ENCODE data around the gene BICDL2.
"Not testable (repeated sequence)": the region's sequence is repeated elsewhere in the genome, so short reads cannot be mapped to it uniquely, and the experiment has no call there.

BICDL2 gene
- 0 to 0.07 reads per million in 2 donors for total RNA-seq

- no peak for DNase-seq
Observed at GRCh38 chr16:3036726-3037315, at the start of gene BICDL2. Gene BICDL2 (minus strand): TSS chr16:3036944. CDS start chr16:3035496, 1,448 bp downstream.

DNA sequence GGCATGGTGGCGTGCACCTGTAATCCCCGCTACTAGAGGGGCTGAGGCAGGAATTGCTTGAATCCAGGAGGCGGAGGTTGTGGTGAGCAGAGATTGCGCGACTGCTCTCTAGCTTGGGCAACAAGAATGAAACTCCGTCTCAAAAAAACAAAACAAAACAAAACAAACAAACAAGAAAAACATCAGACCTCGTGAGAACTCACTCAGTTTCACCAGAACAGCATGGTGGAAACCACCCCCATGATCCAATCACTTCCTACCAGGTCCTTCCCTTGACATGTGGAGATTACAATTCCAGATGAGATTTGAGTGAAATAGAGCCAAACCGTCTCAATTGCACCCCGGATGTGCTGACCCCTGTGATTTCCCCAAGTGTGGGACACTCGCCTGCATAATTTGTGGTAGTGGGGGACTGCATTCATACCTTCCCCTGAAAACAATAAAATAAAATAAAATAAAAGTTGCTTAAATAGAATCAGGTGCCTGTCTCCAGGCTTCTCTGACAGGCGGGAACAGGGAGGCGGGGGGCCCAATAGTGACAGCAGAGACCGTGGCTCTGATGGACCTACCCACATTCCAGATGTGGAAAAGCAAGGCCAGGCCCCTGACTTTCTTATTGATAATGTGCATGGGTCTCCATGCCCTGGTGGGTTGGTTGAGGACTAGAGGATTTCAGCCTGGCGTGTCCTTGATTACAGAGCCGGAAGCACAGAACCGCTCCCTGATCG lies 49.3 kb upstream of the BICDL2 start:
- no peak for DNase-seq

DNA sequence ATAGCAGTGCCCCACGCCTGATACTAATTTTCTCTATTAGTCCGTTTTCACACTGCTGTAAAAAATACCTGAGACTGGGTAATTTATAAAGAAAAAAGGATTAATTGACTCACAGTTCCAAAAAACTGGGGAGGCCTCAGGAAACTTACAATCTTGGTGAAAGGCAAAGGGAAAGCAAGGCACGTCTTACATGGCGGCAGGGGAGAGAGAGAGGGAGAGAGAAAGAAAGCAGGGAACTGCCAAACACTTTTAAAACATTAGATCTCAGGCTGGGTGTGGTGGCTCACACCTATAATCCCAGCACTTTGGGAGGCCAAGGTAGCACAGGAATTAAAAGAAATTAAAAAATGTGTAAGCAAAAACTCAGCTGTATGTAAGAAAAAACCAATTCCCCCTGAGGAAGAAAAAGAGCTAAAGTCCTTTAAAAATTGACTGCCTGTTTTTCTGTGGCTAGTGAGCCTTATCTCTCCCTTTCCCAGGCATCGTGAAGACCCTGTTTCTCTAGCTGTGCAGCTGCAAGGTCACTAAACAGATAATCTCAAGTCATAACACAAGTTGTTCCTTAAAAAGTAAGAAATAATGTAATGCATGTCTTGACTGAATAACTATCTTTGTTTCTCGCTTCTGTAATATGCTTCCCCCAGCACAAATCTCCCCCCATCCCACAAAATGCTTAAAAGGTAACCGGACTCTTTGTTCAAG lies 48.4 kb upstream of the BICDL2 start:
- no peak for DNase-seq

- DNase-seq = no peak
Observed at GRCh38 chr16:3084491-3084890, 47.7 kb upstream of the BICDL2 start.

DNA sequence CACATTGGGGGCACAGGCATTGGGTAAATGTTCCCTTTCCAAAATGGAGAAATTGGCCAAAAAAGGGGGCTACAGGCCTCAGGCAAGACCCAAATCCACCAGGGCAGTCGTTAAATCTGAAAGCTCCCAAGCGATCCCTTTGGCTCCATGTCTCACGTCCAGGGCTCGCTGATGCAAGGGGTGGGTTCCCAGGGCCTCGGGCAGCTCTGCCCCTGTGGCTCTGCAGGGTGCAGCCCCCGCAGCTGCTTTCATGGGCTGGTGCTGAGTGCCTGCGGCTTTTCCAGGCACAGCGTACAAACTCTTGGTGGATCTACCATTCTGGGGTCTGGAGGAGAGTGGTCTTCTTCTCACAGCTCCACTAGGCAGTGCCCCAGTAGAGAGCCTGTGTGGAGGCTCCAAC lies 46.7 kb upstream of the BICDL2 start:
- not testable (repeated sequence) for DNase-seq

- DNase-seq = not testable (repeated sequence)
Observed at GRCh38 chr16:3081957-3082356, 45.2 kb upstream of the BICDL2 start.

DNA sequence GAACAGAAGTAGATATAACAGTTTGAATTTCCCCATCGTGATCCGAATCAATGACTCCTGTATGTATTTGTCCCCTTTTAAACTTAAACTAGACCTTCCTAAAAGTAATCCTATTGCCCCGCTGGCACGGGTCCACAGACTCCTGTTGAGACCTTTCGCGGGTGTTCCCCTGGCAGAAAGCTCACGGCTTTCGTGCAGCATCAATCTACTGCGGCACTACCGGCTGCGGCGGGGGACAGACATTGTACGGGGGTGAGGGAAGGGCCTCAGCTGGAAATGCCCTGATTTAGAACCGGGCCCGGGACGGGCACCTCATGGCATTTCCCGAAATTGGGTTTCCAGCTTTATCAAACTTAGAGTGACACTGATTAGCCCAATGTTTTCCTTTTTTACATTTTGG lies 43.3 kb upstream of the BICDL2 start:
- DNase-seq = no peak

GRCh38 chr16:3076577-3076976 lies 39.8 kb upstream of the BICDL2 start:
- DNase-seq = no peak

- DNase-seq = not testable (repeated sequence)
Observed at GRCh38 chr16:3075946-3076345, 39.2 kb upstream of the BICDL2 start.

- no peak for DNase-seq
Observed at GRCh38 chr16:3075523-3075915, 38.8 kb upstream of the BICDL2 start.

DNA sequence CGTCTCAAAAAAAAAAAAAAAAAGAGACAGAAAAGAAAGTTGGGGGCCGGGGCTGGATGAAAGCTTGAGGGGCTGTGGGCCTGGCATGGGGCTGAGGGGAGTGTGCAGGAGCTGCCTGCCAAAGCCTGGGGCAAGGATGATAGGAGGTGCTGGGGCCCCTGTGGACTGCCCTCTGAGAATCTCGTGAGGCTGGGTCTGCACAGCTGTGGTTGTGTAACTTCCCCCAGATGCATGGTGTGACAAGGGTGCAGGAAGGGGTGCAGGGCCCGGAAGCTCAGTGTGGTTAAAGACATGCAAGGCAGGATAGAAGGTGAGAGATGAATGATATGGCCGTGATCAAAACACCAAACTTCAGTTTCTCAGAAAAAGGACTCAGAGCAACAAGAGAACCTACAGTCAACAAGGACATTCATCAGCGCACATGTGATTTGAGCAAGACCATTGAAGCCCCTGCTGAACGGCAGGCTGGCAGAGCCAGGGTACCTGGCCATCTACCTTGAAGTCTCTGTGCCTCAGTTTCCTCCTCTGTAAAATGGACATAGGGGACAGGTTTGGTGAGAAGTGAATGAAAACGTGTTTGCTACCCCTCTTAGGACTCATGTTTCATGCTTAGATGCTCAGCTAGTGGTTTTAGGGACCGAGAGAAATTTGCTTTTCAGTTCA lies 38.2 kb upstream of the BICDL2 start:
- peak; percentile 71 for DNase-seq

DNA sequence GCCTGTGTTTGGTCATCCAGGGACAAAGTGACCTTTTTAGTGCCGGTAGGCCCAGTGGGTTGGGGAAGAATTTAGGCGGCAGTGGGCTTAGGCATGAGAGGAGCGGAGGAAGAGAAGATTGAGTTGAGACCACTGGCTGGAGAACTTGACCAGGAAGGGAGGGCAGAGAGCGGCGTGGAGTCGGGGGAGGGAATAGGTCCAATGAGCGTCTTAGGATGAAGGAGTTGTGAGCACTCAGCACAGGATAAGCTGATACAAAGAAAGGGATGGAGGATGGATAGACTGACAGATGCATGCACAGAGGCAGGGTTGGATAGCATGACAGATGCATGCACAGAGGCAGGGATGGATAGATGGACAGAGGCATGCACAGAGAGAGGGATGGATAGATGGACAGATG lies 36.7 kb upstream of the BICDL2 start:
- no peak for DNase-seq

DNA sequence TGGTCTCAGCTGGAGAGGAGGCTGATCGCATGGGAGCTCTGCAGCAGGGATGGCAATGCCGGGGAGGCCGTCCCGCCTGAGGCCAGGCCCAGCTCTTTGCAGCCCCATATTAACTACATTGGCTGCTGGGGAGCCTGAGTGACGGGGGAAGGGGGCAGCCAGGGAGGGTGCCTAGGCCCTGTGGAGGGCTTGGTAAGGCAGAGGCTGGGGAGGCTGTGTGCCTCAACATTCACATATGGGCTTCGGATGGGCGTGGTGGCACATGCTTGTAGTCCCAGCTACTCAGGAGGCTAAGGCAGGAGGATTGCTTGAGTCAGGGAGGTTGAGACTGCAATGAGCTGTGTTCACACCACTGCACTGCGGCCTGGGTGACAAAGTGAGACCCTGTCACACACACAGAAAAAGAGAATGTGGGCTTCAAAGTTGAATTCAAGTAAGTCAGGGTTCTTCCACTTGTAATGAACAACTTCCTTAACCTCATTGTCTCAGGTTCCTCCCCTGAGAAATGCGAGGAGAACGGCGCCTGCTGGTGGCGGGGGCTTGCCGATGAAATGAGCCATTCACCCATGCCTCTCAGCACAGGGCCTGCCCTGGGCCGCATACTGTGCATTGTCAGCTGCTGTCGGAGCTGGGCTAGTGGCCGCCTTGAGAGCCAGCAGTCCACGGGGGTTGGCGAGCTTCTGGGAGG lies 36.0 kb upstream of the BICDL2 start:
- not testable (repeated sequence) for DNase-seq

DNA sequence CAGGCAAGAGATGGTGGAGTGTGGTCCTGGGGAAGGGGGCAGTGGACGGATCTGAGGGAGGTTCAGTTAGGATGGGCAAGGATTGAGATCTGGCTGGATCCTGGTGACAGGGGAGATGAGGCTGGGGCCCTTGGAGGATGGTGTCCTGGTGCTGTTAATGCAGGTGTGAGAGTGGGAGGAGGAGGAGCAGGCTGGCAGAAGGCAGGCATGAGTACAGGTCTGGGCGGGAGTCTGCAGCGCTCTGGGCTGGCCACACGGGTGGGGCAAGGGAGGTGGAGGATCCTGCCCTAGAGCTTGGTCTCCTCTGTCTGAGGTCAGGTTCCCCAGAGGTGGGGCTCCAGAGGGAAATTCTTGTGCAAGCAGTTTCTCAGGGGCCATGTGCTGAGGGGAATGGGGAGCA lies 35.4 kb upstream of the BICDL2 start:
- not testable (repeated sequence) for DNase-seq

- no peak for DNase-seq
Observed at GRCh38 chr16:3071655-3072054, 34.9 kb upstream of the BICDL2 start.

- DNase-seq = no peak
Observed at GRCh38 chr16:3070608-3071111, 33.9 kb upstream of the BICDL2 start.

- not testable (repeated sequence) for DNase-seq
Observed at GRCh38 chr16:3069146-3069545, 32.4 kb upstream of the BICDL2 start.

- no peak for DNase-seq
Observed at GRCh38 chr16:3068487-3068886, 31.7 kb upstream of the BICDL2 start.

- no peak for DNase-seq
Observed at GRCh38 chr16:3066440-3066748, 29.6 kb upstream of the BICDL2 start.

GRCh38 chr16:3065742-3066439 lies 29.1 kb upstream of the BICDL2 start:
- no peak for DNase-seq

DNA sequence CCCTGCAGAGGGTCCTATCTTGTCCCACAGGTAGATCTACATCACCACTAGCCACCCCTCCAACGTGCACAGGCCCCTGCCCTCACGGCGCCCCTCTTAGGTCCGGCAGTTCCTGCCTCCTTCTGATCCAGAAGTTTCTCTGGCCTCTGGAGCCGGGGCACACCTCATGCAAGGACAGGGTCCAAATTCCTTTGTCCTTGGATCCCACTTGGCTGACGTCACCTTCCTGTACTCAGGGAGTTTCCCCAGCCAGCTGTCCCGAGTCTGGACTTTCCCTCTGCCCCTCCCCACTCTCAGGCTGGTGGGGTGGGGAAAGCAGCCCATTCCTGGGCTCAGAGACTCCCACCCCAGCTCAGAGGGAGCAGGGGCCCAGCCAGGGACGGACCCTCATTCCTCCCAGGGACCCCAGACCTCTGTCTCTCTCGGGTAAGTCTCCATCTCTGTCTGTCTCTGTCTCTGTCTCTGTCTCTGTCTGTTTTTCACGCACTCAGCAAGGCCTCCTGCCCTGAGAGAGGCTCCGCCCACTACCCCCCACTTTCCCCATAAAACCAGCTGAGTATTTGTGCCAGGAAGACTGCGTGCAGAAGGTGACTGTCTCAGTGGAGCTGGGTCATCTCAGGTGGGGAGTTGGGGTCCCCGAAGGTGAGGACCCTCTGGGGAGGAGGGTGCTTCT lies 28.5 kb upstream of the BICDL2 start, which contains the start of gene IL32:
TSS of gene IL32 (plus strand) at position 572 of the 673 bp plus-strand sequence. CDS start 172 bp downstream, outside the sequence.
- DNase-seq = peak; percentile 58
